ENCODE measurements around the gene TMEM132D.

DNA sequence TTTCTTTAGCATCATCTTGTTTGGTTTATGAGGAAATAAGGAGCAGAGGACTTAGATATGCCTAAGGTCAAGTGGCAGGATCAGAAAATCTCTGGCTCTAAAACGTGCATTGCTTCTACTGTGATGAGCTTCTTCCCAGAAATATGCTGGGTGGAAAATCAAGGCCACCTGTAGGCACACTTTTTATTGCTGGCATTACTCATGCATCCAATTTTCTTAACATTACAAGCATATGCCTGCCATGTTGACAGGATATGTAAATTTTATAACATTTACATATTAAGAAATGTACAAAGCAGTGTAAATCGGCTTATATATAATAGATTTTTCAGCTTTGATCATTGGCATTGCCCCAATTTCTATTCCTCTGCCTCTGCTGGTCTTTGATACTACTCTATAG lies 409.6 kb downstream of the TMEM132D start:
- TF ChIP-seq CTCF (IDR thresholded peaks at IDR 0.05) (no peak), POLR2A (IDR thresholded peaks at IDR 0.05; ENCODE audit: low read depth) (no peak), POLR2AphosphoS5 (IDR thresholded peaks at IDR 0.05) (no peak), EP300 (IDR thresholded peaks at IDR 0.05) (no peak)
